Gastrocnemius medialis (tissue), 4 donors: ENCODE data around the gene CMTR1. TPM values are rescaled to one million over a fixed set of nuclear protein-coding genes. Genes with fewer than 3 reads are reported as not detected.

Experiments
- ATAC-seq, 2 donors: fragments of 150-250 bp; one replicate each; pipeline ENCODE4 v1.9.1; 2016
- DNase-seq, 2 donors: peaks; one replicate each; pipeline ENCODE4 v3.0.0-alpha.2; 2019
- H3K27ac ChIP-seq, 4 donors: fragments of 200-600 bp; sonication (generic); 1 replicate in 1 of 4; 2 replicates in 3 of 4; pipeline ENCODE4 v1.5.1; 2016 to 2018; ENCODE audit warnings: mild to moderate bottlenecking in 2 of 4, moderate library complexity in 1 of 4
- H3K27me3 ChIP-seq, 3 donors: fragments of 200-600 bp; sonication (generic) in 2 of 3; 1 replicate in 1 of 3; 2 replicates in 2 of 3; pipeline versions ENCODE4 v1.5.1 to v1.6.0; 2016 to 2019; ENCODE audit warnings: mild to moderate bottlenecking in 1 of 3, moderate library complexity in 1 of 3
- H3K36me3 ChIP-seq, 2 donors: fragments of 200-600 bp; sonication (generic) in 1 of 2; one replicate each; pipeline ENCODE4 v1.5.1; 2017 to 2018
- H3K4me1 ChIP-seq, 2 donors: fragments of 200-600 bp; sonication (generic) in 1 of 2; one replicate each; pipeline ENCODE4 v1.5.1; 2016 to 2017; ENCODE audit warnings: mild to moderate bottlenecking in 2 of 2
- H3K4me3 ChIP-seq, 4 donors: fragments of 200-600 bp; sonication (generic) in 3 of 4; 1 replicate in 1 of 4; 2 replicates in 3 of 4; pipeline ENCODE4 v1.5.1; 2016 to 2019; ENCODE audit warnings: mild to moderate bottlenecking in 2 of 4
- H3K9me3 ChIP-seq, 3 donors: fragments of 200-600 bp; sonication (generic) in 2 of 3; 1 replicate in 1 of 3; 2 replicates in 2 of 3; pipeline ENCODE4 v1.5.1; 2016 to 2019
- POLR2A ChIP-seq, 2 donors: fragments of 450-650 bp; IDR thresholded peaks; one replicate each; pipeline ENCODE4 v1.6.1; 2017; ENCODE audit warnings: antibody characterized with exemption in 2 of 2, mild to moderate bottlenecking in 2 of 2, moderate library complexity in 2 of 2
- in situ Hi-C, 4 donors: fragments of 200-750 bp; cut with MboI; loops; one replicate each; pipeline versions ENCODE4 v1.15.0 to v1.8.0; 2017; ENCODE audit warnings: low sequenced_read_pairs in 4 of 4
- intact Hi-C: fragments of 100-400 bp; cut with DNase I; formaldehyde crosslinking; loops from one replicate; pipeline ENCODE4 v1.15.1; 2023; ENCODE audit warnings: low total_unique reads
- total RNA-seq, 4 donors: library from RNA; depleted of rRNA; stranded (reverse); fragments of >200 nt; gene quantifications; one replicate each; pipeline versions ENCODE4 v1.1.0 to v1.2.3, GENCODE V29; 2016
- TF ChIP-seq, protein P1 (sequence below), 5 experiments: fragments of 450-650 bp in 3 of 5; fragments of 200-600 bp in 2 of 5; sonication (generic) in 2 of 5; IDR thresholded peaks in 4 of 5; conservative IDR thresholded peaks in 1 of 5; 1 replicate in 4 of 5; 2 replicates in 1 of 5; pipeline ENCODE4 v1.5.1; 2016 to 2019; ENCODE audit warnings: antibody characterized with exemption in 5 of 5, mild to moderate bottlenecking in 3 of 5, moderate library complexity in 3 of 5

CMTR1 gene
- total RNA-seq, 4 donors from 2014 or later = 18.2 to 34.6 (median 25.4) TPM

DNA sequence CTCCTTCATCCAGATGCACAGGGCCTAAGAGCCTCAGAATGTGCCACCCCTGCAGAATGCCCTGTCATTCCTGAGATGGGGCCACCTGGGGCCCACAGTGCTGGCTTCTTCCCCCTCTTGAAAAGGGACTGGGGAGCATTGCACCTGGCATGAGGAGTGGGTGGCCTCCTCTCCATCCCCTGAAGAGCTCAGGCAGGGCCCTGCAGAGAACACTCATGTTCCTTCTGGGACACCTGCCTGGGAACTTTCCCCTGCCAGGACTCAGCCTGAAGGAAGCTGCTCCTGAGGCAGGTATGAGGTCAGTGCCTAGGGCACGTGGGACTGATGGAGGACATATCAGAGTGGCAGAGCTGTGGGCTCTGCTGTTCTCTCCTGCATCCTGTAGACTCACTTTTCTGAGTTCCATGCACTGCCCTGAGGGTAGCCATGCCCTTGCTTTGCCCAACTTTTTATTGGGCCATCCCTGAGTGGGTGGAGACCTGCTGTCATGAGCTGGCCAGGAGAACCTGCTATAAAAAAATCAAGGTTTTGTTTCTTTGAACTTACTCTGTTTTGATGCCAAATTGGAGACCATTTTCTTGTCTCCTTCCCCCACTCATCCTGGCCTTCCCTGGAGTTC is 47.2 kb downstream of the CMTR1 start:
- ATAC-seq = no peak
- intact Hi-C loops = loop anchor here (10.0 kb wide), 2 partner anchors 85 to 1015 kb away; no protein-coding TSS in a partner anchor
- TF ChIP-seq, protein P1, sequence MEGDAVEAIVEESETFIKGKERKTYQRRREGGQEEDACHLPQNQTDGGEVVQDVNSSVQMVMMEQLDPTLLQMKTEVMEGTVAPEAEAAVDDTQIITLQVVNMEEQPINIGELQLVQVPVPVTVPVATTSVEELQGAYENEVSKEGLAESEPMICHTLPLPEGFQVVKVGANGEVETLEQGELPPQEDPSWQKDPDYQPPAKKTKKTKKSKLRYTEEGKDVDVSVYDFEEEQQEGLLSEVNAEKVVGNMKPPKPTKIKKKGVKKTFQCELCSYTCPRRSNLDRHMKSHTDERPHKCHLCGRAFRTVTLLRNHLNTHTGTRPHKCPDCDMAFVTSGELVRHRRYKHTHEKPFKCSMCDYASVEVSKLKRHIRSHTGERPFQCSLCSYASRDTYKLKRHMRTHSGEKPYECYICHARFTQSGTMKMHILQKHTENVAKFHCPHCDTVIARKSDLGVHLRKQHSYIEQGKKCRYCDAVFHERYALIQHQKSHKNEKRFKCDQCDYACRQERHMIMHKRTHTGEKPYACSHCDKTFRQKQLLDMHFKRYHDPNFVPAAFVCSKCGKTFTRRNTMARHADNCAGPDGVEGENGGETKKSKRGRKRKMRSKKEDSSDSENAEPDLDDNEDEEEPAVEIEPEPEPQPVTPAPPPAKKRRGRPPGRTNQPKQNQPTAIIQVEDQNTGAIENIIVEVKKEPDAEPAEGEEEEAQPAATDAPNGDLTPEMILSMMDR (IDR thresholded peaks at IDR 0.05 in 4 of 5, conservative IDR thresholded peaks at IDR 0.05 in 1 of 5) = no peak

DNA sequence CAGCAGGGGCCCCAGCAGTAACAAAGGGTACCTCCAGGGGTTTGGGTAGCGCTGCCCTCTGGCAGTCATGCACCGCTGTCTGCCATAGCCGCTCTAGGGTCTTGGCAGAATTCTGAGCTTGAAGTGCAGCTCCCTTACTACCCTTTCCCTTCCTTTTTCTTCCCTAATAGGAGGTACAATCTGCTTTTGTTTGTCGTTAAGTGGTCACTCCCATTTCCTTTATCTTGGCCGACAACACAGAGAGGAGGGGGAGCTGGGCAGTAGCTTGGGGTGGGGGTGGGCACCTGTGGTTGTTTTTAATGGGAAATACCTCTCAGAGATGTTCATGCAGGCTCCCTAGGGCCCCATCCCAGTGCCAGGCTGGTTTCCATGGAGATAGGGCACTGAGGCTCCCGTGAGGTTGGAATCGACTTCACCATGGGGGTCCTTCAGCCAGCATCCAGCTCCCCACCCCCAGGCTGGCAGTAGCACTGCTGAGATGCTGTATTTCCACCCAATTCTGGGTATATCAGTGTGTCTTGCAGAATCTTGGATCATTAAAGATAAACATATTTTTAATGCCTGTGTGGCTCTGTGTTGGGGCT is 48.0 kb downstream of the CMTR1 start:
- no peaks in the 10 kb centered on the region for H3K27me3 ChIP-seq
- in situ Hi-C loops (loop anchor here in 3 of 4 donors (25.0 kb wide), 1 partner anchor 206 kb away; the partner anchor contains the start of gene MDGA1 (in 3 of the 3)), intact Hi-C loops (loop anchor here (10.0 kb wide), 2 partner anchors 84 to 1014 kb away; no protein-coding TSS in a partner anchor)
- peaks cover 0 to 41% of the 10 kb centered on the region in 2 donors for H3K36me3 ChIP-seq
- no peaks in the 10 kb centered on the region for H3K9me3 ChIP-seq
- no peak overlapping the region for H3K4me3 ChIP-seq
- ATAC-seq = no peak
- H3K27ac ChIP-seq = no peak overlapping the region
- no peak for TF ChIP-seq POLR2A (IDR thresholded peaks at IDR 0.05)
- TF ChIP-seq, protein P1 (IDR thresholded peaks at IDR 0.05 in 4 of 5, conservative IDR thresholded peaks at IDR 0.05 in 1 of 5) = no peak
- no peak for DNase-seq
- no peaks in the 10 kb centered on the region for H3K4me1 ChIP-seq

More for the DNA sequence above, 47.2 kb downstream of the CMTR1 start:
- H3K4me3 ChIP-seq = no peak overlapping the region
- H3K9me3 ChIP-seq = no peaks in the 10 kb centered on the region
- in situ Hi-C loops = loop anchor here in 3 of 4 donors (25.0 kb wide), 1 partner anchor 207 kb away; the partner anchor contains the start of gene MDGA1 (in 3 of the 3)
- peaks cover 0 to 47% of the 10 kb centered on the region in 2 donors for H3K36me3 ChIP-seq
- no peaks in the 10 kb centered on the region for H3K27me3 ChIP-seq
- no peak overlapping the region for H3K27ac ChIP-seq
- no peak for DNase-seq
- H3K4me1 ChIP-seq = no peaks in the 10 kb centered on the region

DNA sequence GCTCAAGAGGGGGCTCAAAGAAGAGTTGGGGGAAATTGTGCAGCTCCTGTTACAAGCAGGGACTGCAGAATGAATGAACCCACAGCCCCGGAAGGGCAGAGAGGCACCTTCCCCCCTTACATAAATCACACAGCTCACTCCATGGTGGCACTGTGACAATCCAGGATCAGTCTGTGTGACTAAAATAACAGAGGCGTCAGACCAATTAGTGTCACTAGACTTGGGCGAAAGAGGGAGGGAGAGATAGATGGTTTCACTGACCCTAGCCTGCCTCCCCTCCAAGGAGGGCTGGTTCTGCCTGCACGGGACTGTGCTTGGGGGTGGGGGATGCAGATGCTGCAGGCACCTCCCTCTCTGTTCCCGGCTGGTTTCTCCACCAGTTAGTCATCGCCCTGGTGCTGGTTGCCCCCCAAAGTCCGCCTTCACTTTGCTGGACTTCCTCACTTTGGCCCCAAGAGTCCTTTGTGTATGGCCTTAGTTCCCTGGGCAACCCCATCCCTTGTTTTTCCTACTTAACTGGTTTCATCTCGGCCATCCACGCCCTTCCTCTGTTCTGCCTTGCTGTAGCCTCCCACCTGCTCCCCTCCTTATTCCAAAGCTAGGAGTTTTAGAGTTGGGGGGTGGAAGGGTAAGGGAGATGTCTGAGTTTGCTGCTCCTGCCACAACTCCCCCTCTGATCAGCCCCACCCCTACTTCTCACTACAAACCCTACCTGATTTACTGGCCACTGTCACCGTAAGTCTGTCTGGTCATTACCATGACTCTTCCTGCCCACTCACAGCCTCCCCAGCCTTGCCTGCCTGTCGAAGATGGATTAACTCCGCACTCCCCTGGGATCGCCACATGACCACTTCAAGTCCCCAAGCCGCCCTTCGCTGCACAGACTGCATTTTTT is 48.9 kb downstream of the CMTR1 start:
- no peaks in the 10 kb centered on the region for H3K27me3 ChIP-seq
- H3K4me1 ChIP-seq = no peaks in the 10 kb centered on the region
- TF ChIP-seq, protein P1 (IDR thresholded peaks at IDR 0.05 in 4 of 5, conservative IDR thresholded peaks at IDR 0.05 in 1 of 5) = no peak
- TF ChIP-seq POLR2A (IDR thresholded peaks at IDR 0.05) = no peak
- DNase-seq (no peak), ATAC-seq (no peak)
- no peaks in the 10 kb centered on the region for H3K9me3 ChIP-seq
- in situ Hi-C loops = loop anchor here in 3 of 4 donors (25.0 kb wide), 1 partner anchor 205 kb away; the partner anchor contains the start of gene MDGA1 (in 3 of the 3)
- H3K36me3 ChIP-seq = peaks cover 0 to 37% of the 10 kb centered on the region in 2 donors
- no peak overlapping the region for H3K27ac ChIP-seq
- no peak overlapping the region for H3K4me3 ChIP-seq
- intact Hi-C loops = loop anchor here (10.0 kb wide), 2 partner anchors 83 to 1013 kb away; no protein-coding TSS in a partner anchor

DNA sequence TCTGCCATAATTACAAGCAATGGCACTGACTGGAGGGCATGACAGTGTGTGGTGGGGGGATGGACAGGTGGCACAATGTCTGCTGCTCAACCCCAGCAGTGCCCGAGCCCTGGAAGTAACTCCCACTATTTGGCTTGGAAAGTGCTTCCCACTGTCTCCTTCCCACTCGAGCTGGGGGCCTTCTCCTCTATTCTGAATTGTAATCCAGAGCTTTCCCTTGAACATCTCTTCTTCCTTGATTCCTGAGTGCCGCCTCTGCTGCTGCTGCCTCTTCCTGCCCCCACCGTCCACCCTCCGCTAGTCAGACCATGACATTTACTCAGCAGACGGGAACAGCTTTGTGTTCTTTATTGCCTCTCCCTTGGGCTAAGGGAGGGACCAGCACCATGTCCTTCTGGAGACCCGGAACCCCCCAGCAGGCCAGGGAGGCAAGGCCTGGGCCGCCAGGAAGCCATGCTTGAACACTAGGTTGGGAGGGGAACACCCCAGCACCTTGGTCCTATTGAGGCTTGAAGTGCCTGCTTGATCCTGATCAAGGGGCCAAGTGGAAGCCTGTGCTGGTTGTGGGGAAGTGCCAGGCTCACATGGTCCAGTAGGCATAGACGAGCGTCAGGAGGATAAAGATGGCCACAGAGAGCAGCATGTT is 49.7 kb downstream of the CMTR1 start:
- ATAC-seq (no peak), DNase-seq (no peak)
- in situ Hi-C loops = loop anchor here in 3 of 4 donors (25.0 kb wide), 1 partner anchor 205 kb away; the partner anchor contains the start of gene MDGA1 (in 3 of the 3)
- H3K27ac ChIP-seq = no peak overlapping the region
- intact Hi-C loops = loop anchor here (10.0 kb wide), 2 partner anchors 82 to 1012 kb away; no protein-coding TSS in a partner anchor
- H3K4me1 ChIP-seq = no peaks in the 10 kb centered on the region
- H3K27me3 ChIP-seq = no peaks in the 10 kb centered on the region
- no peak overlapping the region for H3K4me3 ChIP-seq
- TF ChIP-seq POLR2A (IDR thresholded peaks at IDR 0.05) = no peak
- TF ChIP-seq, protein P1 (IDR thresholded peaks at IDR 0.05 in 4 of 5, conservative IDR thresholded peaks at IDR 0.05 in 1 of 5) = no peak
- peaks cover 0 to 32% of the 10 kb centered on the region in 2 donors for H3K36me3 ChIP-seq
- no peaks in the 10 kb centered on the region for H3K9me3 ChIP-seq
